HS-5 (cell line): Measurements from ENCODE around the gene ITGA2.
"Not testable (repeated sequence)": the region's sequence is repeated elsewhere in the genome, so short reads cannot be mapped to it uniquely, and the experiment has no call there.

Experiments used
- DNase-seq: peaks from one replicate; pipeline ENCODE4 v3.0.0-alpha.2; 2012; ENCODE audit warnings: low read depth

ITGA2 gene

DNA sequence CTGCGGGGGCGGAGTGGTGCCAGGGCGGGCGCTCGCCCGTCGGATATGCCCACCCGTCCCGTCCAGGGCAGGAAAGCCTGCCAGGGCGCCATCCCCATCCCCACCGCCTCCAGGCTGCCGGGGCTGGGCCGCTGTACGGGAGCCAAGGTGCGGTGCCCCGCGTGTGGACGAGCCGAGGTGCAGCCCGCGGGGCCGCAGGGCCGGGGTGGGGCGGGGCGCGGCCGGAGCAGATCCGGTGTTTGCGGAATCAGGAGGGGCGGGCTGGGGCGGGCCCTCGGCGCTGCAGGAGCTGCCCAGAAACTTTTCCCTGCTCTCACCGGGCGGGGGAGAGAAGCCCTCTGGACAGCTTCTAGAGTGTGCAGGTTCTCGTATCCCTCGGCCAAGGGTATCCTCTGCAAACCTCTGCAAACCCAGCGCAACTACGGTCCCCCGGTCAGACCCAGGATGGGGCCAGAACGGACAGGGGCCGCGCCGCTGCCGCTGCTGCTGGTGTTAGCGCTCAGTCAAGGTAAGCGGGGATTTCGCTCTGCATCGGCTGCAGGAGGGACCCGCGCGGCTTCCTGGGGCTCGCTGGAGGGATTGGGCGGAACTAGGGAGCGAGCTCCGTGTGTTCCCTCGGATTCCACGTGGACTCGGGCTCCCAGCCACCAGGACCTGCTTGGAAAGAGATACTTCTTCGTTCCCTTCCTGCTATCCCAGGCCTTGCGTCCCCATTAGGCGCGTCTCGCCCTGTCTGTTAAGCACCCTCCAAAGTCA lies at the start of gene ITGA2:
TSS of gene ITGA2 (plus strand) at position 328 of the 756 bp plus-strand sequence. CDS start at position 445, 117 bp downstream.
- DNase-seq, result no peak

DNA sequence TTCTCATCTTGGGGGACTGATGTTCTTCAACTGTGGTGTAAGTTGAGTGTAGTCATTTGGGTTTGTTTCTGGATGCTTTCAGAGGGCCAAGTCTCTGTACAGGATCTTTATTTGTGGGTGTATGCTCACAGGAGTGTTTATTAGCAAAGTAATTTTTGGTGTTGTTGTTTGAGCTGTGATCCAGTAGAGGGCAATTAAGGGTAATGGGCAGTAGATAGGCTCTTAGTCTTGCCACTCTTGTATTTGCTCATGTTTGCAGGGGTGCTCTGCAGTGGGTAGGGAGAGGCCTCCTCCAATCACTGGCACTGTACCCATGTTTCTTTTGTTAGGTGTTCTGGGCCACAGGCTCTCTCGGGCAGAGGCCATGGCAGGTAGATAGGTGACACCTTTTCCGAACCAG lies 45.9 kb upstream of the ITGA2 start:
- no peak for DNase-seq

DNA sequence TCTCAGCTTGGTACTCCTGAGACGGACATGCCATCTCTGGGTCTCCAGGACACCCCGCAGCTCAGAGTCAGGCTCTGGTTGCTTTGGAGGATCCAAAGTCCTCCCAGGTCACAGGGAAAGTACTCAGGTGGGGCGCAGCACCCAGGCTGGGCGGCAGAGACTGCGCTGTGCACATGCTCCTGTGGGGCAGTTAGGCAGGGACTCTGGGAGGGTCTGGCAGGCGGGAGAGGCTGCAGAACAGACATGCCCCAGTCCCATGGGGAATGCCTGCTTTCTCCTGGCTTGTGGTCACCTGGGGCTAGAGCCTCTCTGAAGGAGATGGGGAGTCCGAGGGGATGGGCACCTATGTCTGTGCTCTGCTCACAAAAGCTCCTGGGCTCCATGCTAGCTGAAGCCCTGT lies 45.3 kb upstream of the ITGA2 start:
- no peak for DNase-seq

DNA sequence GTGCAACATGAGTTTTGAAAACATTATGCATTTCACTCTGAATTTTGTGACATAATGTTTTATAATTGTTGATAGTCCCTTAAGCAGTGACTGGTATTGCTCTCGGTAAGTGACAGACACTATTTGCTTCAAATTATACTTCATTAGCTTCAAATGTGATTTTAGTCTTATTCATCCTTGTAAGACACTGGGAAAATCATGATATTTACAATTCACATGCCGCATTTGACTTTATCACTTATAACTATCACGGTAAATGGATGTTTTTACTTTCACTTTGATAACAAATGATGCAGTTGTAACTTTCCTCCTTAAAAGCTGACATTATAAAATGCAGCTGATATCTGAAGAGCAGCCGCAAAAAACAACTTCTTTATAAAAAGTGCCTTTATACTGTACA lies 44.1 kb upstream of the ITGA2 start:
- DNase-seq, result no peak

DNA sequence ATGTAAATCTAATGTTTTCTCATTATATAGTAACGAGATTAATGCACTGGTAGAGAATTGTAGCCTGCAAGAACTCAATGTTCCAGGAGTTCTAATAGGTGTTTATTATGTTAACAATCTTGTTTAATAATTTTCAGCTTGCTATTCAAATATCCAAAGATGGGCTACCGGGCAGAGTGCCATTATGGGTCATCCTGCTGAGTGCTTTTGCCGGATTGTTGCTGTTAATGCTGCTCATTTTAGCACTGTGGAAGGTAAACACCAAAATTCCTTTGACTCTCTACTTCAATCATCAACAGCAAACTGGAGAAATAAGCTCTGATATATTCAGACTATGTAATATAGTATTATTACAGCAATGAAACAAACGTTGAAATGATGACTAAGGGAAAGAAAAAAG lies 41.9 kb upstream of the ITGA2 start:
- DNase-seq, result no peak

DNA sequence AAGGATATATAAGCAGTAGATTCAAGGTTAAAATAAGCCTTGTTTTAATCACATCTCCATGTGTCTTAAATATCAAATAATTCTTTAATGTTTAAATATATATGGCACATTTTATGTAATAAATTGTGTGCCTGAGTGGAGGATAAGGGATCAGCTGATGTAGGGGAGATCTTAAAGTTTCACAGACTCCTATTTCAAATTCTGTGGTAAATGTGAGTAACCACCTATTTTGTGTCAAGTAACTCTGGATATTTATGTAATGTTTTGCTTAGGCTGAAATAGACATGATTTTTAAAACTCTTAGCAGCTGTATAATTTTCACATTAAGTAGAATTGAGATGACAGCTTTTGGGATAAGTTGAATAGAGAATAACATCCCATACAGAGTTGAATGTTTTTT lies 41.3 kb upstream of the ITGA2 start:
- DNase-seq, result no peak

DNA sequence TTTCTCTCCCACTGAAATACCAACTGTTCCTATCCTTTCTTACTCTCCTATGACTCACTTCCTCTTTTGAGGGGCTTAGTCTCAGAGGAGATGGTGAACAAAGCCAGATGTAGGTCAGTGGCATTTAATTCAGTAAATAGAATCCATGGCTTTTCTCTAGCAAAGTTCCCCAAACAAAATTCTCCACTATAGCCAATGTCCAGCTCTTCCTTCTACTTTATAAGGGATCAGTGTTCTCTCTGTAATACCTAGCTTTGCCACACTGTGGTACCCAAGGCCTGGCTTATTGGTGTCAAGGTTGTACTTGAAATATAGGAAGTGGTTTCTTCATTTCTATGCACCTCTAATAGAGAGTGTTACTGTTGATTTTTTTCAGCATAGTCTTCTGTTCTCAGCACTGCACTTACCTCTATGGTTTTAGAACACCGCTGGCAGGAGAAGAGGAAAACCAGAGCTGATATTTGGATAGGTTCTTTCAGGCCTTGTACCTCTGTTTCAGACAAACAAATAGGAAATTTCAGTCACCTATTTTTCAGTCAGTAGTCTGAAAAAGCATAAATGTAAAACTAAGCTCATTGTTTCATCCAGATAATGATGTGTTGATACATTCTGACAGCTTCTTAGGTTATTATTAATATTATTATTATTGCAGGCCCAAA lies 40.6 kb upstream of the ITGA2 start:
- peak; percentile 70 for DNase-seq

DNA sequence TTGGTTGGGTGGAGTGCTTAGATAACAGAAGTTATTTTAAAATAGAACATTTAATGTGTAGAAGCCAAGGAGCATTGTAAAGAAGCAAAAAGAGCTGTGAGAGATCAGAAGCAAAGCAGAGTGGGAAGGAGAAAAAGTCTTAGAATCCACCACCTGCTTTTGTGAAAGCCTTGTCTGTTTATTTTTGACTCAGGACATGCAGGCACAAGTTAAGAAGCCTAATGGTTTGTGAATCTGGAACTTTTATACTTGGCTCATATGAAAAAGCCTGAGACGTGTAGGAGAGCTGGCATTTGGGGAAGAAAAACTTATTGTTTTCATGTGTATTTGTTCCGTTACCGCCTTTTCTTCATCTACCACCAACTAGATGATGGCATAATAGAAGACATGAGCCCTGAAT lies 38.5 kb upstream of the ITGA2 start:
- no peak for DNase-seq

DNA sequence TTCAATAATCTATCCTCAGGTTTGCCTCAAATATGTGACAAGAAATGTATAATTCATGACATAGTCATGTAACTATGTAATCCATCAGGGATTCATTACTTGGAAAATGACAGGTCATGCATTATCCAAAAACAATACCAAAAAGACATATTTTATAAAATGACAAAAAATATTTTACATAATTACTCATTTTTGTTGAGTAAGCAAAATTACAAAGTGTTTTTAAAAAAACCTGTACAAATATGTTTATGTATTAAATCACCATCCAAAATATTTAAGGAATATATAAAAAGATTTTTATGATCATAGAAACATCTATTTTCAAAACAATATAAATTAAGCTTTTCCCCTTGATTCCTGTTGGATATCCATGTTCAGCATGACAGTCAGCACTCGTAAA lies 36.7 kb upstream of the ITGA2 start:
- DNase-seq, result no peak

DNA sequence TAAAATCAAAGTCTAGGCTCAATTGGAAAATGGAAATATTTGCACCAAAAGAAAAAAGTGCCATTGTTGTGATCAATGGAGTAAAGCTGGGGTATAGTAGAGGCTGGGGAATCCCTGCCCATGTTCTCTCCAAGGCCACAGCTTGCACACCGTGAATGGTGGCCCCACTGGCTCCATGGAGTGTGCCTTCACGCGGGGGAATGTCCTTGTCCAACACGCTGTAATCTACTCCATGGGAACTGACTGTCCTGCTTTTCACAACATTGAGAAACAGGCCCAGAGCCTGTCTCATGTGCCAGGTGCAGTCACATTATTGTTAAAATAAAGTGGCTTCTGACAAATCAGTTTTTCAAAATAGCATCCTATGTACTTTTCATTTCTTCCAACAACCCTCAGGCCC lies 33.1 kb upstream of the ITGA2 start:
- no peak for DNase-seq

DNA sequence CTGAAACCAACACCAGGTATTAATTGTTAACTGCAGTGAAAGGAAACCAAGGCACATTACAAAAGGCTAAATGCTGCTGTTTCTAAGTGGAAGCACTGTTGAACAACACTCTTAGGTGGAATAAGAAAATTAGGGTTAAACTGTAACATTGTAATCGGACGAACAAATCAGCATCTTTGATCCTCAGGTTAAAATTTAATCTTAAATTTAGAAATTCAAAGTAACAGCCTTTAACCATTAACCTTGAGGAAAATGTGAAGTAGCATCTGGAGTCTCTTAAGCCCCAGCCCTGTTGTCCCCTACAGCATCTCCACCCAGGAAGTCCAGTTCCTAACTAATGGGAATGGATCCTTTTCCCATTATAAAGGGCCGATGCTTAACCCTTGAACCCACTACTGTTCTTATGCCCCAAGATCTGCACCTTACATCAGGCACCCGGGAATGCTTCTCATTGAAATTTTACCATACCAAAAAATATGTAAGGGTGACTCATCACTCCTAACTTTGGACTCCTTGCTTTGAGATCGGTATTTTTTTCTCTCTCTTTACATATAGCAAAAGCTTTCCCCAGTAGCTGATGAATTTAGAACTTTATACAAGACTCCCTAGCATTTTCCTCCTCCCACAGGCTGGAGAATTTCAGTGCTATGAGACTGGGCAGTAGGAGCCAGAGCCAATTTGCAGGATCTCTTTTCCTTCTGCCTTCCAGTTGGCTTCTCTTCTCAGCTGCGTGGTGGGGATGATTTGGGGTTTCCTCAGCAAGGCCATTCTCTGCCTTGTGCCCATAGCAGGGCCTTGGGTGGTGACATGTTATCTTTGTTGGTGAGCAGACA lies 32.0 kb upstream of the ITGA2 start:
- DNase-seq, result no peak

DNA sequence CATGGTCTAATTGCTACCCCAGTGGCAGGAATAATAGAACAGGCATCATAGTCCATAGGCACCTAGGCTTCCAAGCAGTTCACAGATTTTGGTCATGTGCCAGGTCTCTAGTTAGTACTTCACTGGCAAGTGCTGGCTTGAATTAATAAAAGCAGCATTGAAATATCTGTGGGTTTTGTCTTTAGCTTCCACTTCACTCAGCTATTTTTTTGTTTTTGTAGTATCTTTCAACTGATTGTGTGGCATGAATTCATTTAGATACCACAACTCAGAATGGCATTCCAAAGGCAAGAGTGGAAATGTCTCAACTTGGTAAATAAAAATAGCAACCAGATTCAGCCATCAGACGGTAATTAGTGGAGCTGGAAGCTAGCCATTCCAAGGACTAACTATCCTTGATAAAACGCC lies 27.9 kb upstream of the ITGA2 start:
- no peak for DNase-seq

DNA sequence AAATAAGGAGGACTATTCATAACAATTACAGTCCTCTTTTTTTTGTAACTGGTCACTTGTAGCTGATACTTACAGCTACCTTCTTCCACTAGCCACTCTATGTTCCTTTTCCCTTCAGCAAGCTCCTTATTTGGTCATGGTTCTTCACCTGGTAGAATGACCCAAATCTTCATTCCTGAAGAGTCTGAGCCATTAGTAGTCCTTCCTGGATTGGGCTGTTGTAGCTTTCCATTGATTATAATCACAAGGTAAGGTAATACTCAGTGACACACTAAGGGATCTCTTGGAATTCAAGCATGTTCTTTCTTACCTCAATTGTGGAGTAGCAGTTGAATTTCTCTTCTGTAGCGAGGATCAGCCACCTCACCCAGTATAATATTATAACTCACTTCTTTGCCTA lies 25.5 kb upstream of the ITGA2 start:
- no peak for DNase-seq

DNA sequence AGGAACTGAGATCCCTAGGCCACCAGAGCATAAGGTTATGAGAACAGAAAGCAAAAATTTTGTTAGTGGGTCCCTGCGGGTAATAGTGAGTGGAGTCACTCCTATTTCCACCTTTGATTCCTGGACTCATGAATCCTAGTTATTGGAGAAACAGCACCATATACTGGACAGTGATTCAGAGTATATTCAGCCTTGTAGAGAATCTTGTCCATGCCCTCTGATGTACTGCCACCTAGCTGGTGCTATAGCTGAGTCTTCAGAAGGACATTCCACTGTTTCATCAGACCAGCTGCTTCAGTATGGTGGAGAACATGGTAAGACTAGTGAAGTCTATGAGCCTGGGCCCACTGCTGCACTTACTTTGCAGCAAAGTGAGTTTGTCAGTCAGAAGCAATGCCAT lies 25.0 kb upstream of the ITGA2 start:
- no peak for DNase-seq

DNA sequence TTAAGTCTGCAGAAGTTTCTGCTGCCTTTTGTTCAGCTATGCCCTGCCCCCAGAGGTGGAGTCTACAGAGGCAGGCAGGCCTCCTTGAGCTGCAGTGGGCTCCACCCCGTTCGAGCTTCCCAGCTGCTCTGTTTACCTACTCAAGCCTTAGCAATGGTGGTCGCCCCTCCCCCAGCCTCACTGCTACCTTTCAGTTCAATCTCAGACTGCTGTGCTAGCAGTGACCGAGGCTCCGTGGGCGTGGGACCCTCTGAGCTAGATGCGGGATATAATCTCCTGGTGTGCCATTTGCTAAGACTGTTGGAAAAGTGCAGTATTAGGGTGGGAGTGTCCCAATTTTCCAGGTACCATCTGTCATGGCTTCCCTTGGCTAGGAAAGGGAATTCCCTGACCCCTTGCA lies 13.0 kb upstream of the ITGA2 start:
- DNase-seq, result not testable (repeated sequence)

DNA sequence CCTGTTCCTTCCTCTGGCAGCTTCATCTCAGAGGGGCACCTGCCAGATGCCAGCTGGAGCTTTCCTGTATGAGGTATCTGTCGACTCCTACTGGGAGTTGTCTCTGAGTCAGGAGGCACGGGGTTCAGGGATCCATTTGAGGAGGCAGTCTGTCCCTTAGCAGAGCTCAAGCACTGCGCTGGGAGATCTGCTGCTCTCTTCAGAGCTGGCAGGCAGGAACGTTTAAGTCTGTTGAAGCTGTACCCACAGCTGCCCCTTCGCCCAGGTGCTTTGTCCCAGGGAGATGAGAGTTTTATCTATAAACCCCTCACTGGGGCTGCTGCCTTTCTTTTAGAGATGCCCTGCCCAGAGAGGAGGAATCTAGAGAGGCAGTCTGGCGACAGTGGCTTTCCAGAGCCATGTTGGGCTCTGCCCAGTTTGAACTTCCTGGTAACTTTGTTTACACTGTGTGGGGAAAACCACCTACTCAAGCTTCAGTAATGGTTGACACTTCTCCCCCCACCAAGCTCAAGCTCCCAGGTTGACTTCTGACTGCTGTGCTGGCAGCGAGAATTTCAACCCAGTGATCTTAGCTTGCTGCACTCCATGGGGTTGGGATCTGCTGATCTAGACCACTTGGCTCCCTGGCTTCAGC lies 11.8 kb upstream of the ITGA2 start:
- no peak for DNase-seq

DNA sequence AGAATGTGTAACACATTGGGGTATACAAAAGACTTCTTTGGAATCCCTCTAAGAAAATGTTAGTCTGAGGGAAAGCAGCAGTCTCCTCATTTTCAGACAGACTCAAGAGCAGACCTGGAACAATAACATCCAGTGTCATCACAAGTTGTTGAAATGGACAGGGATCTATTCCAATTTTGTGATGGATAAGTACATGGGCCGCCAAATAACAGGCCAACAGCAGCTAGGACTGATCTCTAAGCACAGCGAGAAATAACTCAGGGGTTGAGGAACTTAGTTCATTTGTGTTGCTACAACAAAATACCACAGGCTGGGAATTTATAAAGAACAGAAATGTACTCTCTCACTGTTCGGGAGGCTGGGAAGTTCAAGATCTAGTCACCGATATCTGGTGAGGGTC lies 7.6 kb upstream of the ITGA2 start:
- no peak for DNase-seq

DNA sequence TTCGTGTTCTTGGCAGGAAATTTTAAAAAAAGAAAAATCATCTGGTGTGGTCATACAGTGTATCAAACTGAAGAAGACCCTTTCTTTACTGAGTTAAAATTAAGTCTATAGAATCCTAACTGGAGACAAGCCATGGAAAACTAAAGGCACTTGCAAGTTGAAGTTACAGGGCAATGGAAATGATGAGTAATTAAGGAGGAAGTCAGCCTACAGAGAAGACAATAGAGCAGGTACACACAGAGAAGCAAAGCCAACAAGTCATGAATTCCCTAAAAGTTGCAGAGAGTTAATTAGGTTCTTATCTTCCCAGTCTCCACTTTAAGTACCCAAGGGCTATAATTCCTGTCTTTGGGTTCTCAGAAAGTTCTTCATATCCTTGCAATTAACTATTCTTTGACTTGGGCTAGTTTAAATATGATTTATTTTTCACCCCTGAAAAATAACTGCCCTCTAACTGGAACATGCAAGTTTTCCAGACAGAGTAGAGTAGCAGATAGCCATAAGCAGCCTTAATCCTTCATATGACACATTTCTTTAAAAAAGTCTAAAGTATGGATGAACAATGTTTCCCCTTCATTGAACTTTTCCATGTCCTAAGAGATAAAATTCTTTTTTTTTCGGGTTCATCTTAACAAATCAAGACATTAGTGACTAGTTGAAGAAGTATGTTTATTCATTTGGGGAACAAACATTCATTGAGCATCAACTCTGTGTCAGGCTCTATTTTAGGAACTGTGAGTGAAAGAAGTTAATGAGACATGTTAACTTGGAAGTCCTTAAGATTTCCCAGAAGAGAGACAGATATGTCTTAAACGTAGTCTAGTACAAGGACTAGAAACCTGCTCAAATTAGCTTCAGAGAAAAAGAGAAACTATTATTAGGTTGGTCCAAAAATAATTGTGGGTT lies 5.2 kb upstream of the ITGA2 start:
- DNase-seq, result no peak

DNA sequence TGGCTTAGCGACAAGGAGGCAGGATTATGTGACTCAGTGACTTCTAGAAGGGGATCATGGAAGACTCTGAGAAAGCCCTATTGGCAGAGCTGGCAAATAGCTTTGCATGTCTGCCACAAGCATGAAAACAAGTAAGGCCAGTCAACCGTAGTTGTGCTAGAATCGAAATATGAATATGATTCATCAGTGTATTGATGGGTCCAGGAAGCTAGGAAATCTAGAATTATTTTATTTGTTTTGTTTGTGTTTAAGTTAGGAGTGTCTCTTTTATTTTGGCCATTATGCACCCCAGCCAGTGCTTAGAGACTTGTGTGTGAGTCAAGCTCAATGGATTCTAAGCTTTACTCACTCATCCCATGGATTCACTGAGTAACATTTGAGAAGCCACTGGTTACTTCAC lies 3.8 kb upstream of the ITGA2 start:
- no peak for DNase-seq

DNA sequence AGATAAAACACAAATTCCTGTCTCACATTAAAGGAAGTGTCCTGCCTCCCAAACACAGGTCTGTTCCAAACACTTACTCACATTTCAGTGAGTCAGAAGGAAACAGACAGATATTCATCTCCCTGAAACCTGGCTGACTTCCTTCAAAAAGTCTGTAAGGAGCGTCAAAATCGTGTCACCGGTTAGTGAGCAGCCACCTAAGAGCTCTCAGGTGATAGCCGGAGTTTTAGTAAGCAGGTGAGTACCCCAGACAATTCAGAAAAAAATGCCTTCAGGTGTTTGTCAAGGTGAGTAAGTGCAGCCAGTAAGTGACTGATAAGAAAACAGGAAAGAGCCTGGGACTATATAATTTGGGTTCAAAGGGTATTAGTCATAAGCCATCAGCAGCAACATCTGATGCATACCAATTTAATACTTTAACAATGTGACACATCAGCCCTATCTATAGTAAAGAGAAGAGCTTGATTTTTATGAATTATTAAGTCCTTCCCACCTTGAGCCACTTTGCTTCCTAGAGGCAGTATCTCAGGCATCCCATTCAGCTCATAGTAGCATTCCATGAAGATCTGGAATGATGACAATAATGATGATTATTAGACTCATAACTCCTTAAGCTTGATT lies 1.3 kb upstream of the ITGA2 start:
- DNase-seq, result no peak
